ENCODE data around the gene CHD2.
"Not testable (repeated sequence)": the region's sequence is repeated elsewhere in the genome, so short reads cannot be mapped to it uniquely, and the experiment has no call there.

Gene CHD2

GRCh38 chr15:93033434-93034045, 133.4 kb downstream of the CHD2 start:
- no peak for DNase-seq (ENCODE audit: low read depth in 1 of 2, low spot score in 1 of 2)

- no peak for DNase-seq (ENCODE audit: low read depth in 1 of 2, low spot score in 1 of 2)
Measured at GRCh38 chr15:93034512-93034911, 134.4 kb downstream of the CHD2 start.

DNA sequence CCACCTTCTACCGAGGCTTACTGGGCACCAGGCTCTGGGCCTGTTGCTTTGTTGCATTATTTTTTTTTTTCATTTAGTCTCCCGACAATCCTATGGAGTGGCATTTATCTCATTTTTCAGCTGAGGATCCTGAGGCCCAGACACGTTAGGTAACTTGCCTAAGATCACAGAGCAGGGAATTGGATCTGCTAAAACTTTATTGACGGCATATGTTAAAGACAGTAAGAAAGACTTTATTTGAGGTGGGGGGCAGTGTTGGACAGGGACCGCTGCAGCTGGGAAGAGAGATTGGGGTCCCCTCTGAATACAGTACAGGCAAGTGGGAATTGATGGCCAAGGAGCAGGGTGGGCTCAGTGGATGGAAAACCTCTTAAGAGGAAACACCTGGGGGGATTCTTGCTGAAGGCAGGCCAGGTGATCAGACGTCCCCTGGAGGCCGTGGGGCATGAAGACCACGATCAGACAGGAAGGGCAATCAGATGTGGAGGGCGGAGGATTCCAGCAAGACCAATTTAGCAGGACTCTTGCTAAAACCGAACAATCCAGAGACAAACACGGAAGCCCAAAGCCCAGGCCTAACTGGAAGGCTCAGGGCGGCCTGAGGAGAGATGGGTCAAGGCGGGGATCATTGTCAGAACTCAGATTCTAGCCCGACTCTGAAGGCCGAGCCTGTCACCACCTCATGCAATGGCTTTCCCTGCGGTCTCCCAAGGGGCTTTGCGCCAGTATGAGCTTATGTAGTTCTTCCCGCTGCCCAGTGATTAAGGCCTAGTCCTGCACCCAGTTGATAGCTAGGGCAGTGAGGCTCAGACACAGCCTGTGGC, 135.2 kb downstream of the CHD2 start:
- no peak for DNase-seq (ENCODE audit: low read depth in 1 of 2, low spot score in 1 of 2)

GRCh38 chr15:93035953-93036810, 136.1 kb downstream of the CHD2 start:
- DNase-seq (ENCODE audit: low read depth in 1 of 2, low spot score in 1 of 2), result no peak

GRCh38 chr15:93036951-93037819, 137.1 kb downstream of the CHD2 start:
- no peak for DNase-seq (ENCODE audit: low read depth in 1 of 2, low spot score in 1 of 2)

GRCh38 chr15:93037820-93038705, 137.9 kb downstream of the CHD2 start:
- no peak for DNase-seq (ENCODE audit: low read depth in 1 of 2, low spot score in 1 of 2)

GRCh38 chr15:93039562-93040287, 139.6 kb downstream of the CHD2 start:
- DNase-seq (ENCODE audit: low read depth in 1 of 2, low spot score in 1 of 2), result not testable (repeated sequence)

- DNase-seq (ENCODE audit: low read depth in 1 of 2, low spot score in 1 of 2), result no peak
Measured at GRCh38 chr15:93040288-93041158, 140.4 kb downstream of the CHD2 start.

GRCh38 chr15:93041159-93041547, 141.0 kb downstream of the CHD2 start:
- DNase-seq (ENCODE audit: low read depth in 1 of 2, low spot score in 1 of 2), result no peak

DNA sequence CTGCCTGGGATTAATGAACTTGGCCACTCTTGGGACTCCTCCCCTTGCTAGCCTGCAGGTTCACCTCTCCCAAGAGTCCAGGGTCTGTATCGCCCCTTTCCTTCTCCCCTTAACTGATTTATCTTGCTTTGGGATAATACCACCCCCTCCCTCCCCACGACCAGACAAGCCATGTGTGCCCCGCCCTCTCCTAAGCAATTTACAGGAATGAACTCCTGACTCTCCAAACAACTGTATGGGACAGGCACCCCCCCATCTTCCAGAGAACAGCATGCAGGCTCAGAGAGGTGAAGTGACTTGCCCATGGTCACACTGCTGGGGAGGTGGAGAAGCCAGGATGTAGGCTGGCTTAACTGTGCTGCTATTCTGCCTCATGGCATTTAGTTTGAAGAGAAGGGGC, 142.1 kb downstream of the CHD2 start:
- DNase-seq (ENCODE audit: low read depth in 1 of 2, low spot score in 1 of 2), result no peak

DNA sequence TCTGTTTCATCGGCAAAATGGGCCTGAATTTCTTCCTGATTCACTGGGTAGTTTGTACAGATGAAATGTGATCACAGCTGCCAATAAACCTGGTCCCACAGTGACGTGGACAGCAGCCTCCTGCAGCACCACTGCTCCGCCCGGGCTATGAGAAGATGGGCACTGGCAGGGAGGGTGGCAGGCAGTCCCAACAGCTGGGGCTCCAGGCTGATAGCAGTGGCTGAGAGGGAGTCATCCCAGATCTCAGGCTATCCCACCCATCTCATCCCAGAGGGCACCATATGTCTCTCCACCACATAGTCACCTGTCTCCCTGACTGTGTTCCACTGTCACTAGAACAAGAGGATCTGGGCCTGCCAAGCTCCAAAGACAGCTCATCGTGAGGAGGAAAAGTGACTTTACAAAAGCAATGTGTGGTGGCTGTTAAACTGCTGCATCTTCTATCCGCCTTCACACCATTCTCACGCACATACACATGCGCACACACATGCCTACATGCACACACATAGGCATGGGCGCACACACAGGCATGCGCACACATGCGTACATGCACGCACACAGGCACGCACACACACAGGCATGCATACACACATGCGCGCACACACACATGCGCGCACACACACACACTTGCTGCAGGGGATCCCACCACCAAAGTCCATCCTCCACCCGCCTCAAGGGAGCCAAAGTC, 142.7 kb downstream of the CHD2 start:
- DNase-seq (ENCODE audit: low read depth in 1 of 2, low spot score in 1 of 2), result no peak

GRCh38 chr15:93043621-93044300, 143.6 kb downstream of the CHD2 start:
- DNase-seq (ENCODE audit: low read depth in 1 of 2, low spot score in 1 of 2), result no peak

DNA sequence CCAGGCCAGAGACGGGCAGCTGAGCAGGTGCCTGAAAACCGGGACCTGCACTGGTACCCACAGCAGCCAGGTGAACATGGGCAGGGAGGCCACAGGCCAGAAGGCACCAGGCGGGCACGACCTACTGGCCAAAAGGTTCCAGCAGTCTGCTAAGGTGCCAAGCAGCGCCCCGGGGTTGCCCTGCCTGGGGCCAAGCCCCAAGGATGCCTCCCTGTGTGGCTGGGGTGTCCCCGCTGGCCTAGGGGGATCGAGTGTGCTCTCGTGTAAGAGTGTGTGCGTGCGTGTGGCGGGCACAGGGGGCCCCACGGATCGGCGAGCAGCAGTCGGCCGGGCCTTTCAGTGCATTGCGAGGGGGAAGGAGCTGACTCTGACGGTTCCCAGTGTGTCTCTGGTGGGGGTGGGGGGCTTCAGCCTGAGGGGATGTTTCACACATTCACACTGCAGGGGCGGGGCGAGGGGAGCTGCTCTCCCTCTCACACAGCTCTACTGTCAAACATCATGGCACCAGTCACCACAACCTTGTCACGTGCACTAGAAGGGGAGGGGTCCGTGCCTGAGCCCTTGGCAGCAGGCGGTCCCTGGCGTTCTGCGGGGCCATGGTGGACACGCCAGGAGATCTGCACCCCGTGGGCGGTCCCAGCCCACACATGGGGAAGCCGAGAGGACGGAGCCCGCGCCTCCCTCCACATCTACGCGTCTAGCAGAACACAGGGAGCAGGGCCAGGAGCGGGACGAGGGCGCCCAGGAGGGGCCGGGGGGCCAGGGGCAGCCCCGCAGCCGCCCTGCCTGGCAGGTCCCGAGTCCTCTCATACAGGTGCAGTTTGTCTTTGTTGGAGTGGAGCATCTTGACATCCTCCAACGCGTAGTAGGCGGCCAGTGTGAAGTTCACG, 144.4 kb downstream of the CHD2 start:
- no peak for DNase-seq (ENCODE audit: low read depth in 1 of 2, low spot score in 1 of 2)

DNA sequence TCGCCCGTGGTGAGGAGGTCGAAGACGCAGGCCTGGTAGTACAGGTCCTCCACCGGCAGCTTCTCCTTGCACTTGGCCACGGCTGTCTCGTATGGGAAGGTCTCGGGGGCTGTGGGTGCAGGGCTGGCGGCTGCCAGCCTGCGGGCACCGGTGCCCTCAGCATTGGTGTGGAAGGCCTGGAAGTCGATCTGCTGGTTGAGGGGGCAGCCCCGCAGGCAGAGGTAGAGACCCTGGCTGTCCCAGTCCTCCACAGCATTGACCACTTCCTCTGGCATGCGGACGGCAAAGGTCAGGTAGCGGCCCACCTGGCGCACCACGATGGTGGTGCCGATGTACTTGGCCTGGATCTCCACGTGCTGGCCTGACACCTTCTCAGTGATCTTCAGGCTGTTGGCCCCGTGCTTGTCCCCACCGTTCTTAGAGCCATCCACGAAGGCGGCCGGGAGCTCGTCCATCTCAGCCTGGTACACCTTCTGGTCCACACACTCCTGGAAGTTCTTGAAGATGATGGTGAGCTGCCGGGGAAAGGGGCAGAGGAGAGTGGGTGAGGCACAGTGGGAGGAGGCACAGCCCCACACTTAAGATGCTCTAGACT, 145.2 kb downstream of the CHD2 start:
- DNase-seq (ENCODE audit: low read depth in 1 of 2, low spot score in 1 of 2), result no peak

DNA sequence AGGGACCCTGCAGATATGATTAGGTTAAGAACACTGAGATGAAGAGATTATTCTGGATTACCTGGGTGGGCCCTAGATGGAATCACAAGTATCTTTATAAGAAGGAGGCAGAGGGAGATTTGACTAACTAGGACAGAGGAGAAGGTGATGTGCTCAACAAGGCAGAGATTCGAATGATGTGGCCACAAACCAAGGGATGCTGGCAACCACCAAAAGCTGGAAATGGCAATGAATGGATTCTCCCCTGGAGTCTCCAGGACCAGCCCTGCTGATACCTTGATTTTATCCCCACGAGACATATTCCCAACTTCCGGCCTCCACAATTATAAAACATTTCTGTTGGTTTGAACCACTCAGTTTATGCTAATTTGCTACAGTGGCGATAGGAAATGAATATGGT, 146.0 kb downstream of the CHD2 start:
- DNase-seq (ENCODE audit: low read depth in 1 of 2, low spot score in 1 of 2), result no peak

DNA sequence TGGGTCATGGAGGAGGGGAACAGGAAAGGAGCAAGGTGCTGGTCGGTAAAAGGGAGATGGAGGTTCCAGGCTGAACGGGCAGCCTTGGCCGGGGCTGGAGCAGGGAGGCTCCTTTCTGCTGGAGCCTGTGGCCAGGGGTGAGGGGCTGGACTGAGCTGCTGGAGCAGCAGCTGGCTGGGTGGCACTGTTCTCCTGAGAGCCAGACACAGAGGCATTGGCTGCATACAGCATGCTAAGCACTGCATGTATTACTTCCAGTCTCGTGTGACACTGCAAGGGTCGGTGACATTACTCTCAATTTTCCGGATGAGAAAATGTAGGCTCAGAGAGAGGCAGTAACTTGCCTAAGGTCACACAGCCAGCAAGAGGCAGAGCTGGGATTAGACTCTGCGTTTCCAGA, 146.6 kb downstream of the CHD2 start:
- no peak for DNase-seq (ENCODE audit: low read depth in 1 of 2, low spot score in 1 of 2)

Data from activated T-helper 1 cell treated with anti-CD3 and anti-CD28 coated beads, Interleukin-2, amount 50 U/mL, for 16 hours (primary cell).